ENCODE data around the gene FGFBP1.

- TF ChIP-seq, protein P1, sequence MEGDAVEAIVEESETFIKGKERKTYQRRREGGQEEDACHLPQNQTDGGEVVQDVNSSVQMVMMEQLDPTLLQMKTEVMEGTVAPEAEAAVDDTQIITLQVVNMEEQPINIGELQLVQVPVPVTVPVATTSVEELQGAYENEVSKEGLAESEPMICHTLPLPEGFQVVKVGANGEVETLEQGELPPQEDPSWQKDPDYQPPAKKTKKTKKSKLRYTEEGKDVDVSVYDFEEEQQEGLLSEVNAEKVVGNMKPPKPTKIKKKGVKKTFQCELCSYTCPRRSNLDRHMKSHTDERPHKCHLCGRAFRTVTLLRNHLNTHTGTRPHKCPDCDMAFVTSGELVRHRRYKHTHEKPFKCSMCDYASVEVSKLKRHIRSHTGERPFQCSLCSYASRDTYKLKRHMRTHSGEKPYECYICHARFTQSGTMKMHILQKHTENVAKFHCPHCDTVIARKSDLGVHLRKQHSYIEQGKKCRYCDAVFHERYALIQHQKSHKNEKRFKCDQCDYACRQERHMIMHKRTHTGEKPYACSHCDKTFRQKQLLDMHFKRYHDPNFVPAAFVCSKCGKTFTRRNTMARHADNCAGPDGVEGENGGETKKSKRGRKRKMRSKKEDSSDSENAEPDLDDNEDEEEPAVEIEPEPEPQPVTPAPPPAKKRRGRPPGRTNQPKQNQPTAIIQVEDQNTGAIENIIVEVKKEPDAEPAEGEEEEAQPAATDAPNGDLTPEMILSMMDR (IDR thresholded peaks at IDR 0.05; ENCODE audit: poor library complexity, severe bottlenecking), result no peak
- TF ChIP-seq EP300 (conservative IDR thresholded peaks at IDR 0.05; ENCODE audit: poor library complexity, severe bottlenecking) (no peak), TAF1 (IDR thresholded peaks at IDR 0.05; ENCODE audit: low read depth) (no peak), SMC3 (conservative IDR thresholded peaks at IDR 0.05; ENCODE audit: poor library complexity) (no peak), RAD21 (conservative IDR thresholded peaks at IDR 0.05) (no peak), EZH2 (IDR thresholded peaks at IDR 0.05; ENCODE audit: borderline replicate concordance, insufficient read depth, low read length, poor library complexity, severe bottlenecking) (no peak), POLR2AphosphoS5 (IDR thresholded peaks at IDR 0.05) (no peak)
Measured at GRCh38 chr4:15963576-15963975, 25.0 kb upstream of the FGFBP1 start.

All from neural cell (in vitro differentiated cells).